Heart right ventricle (tissue), 16 donors: ENCODE measurements around the gene KIF17. TPM values are rescaled to one million over a fixed set of nuclear protein-coding genes. Genes with fewer than 3 reads are reported as not detected.

ENCODE experiments used
- ATAC-seq, 8 donors: fragments of 200-7000 bp; cut with Tn5 transposase; one replicate each; pipeline ENCODE4 v1.9.1; 2020; ENCODE audit warnings: mild to moderate bottlenecking in 8 of 8, moderate library complexity in 8 of 8, moderate number of reproducible peaks in 1 of 8
- DNase-seq, 2 donors: peaks; one replicate each; pipeline ENCODE4 v3.0.0-alpha.2; 2020
- H3K27ac ChIP-seq, 10 donors: fragments of 200-600 bp; sonication (generic) in 2 of 10; one replicate each; pipeline versions ENCODE4 v1.5.0 to v1.8.0; 2020 to 2022; ENCODE audit warnings: mild to moderate bottlenecking in 3 of 10
- H3K27me3 ChIP-seq, 7 donors: fragments of 200-600 bp; one replicate each; pipeline ENCODE4 v1.8.0; 2021 to 2022; ENCODE audit warnings: mild to moderate bottlenecking in 2 of 7
- H3K36me3 ChIP-seq, 9 donors: fragments of 200-600 bp; sonication (generic) in 1 of 9; one replicate each; pipeline versions ENCODE4 v1.5.0 to v1.8.0; 2020 to 2022; ENCODE audit warnings: mild to moderate bottlenecking in 2 of 9
- H3K4me1 ChIP-seq, 9 donors: fragments of 200-600 bp; sonication (generic) in 1 of 9; one replicate each; pipeline versions ENCODE4 v1.5.0 to v1.8.0; 2020 to 2022; ENCODE audit warnings: mild to moderate bottlenecking in 4 of 9
- H3K4me3 ChIP-seq, 10 donors: fragments of 200-600 bp; sonication (generic) in 2 of 10; one replicate each; pipeline versions ENCODE4 v1.5.0 to v1.8.0; 2020 to 2022; ENCODE audit warnings: mild to moderate bottlenecking in 7 of 10, moderate library complexity in 2 of 10
- H3K9me3 ChIP-seq, 11 donors: fragments of 200-600 bp in 10 of 11; sonication (generic) in 2 of 11; one replicate each; pipeline versions ENCODE4 v1.5.0 to v1.8.0; 2013 to 2022; ENCODE audit warnings: mild to moderate bottlenecking in 2 of 11, control low read depth in 1 of 11, moderate library complexity in 1 of 11
- WGBS, 2 donors: extraction: QIAGEN DNeasy Blood & Tissue Kit; methylation state at CpG; one replicate each; pipeline ENCODE4 v1.1.7; 2013; ENCODE audit warnings: inconsistent platforms in 1 of 2; 5-methylcytosine and 5-hydroxymethylcytosine counted together
- intact Hi-C, 10 donors: fragments of 100-400 bp; cut with DNase I; formaldehyde crosslinking; loops; one replicate each; pipeline versions ENCODE4 v1.11.1 to v1.14.2; 2022
- polyA plus RNA-seq, 2 donors: library from polyadenylated mRNA; stranded (reverse); fragments of 200-250 nt; gene quantifications; one replicate each; pipeline ENCODE4 v1.2.3, GENCODE V29; 2013
- total RNA-seq, 10 donors: library from RNA; stranded (reverse); fragmentation: NEBNext Ultra II Directional in 3 of 10; extraction: Animal tissue kit (Norgen Biotek cat#: 25700) in 3 of 10; gene quantifications; one replicate each; pipeline versions ENCODE4 v1.2.1 to v1.2.4, GENCODE V29; 2021 to 2023
- TF ChIP-seq, protein P1 (sequence below), 9 donors: fragments of 200-600 bp; sonication (generic) in 2 of 9; IDR thresholded peaks; one replicate each; pipeline versions ENCODE4 v1.5.0 to v1.8.0; 2021 to 2022; ENCODE audit warnings: antibody characterized with exemption in 9 of 9, mild to moderate bottlenecking in 5 of 9, moderate library complexity in 1 of 9
- donor health status: Arrhythmogenic right ventricular cardiomyopathy.
- donor health status: ischemic (EF 13 %, LVEDD 7.1; RV severe dilation, severe dysfunction).
- donor health status: healthy with polysubstance abuse.
- donor health status: DM: no; HTN: yes; CAD: no.
- donor health status: DM: no; HTN: no; CAD: no.
- donor health status: ischemic (EF 25% LVEDD 6.9; RV normal size, moderate dysfunction).
- donor health status: ischemic (EF 25% LVEDD 5.7; RV mildly dilated, moderate dysfunction).
- donor health status: healthy.
- donor health status: DM: yes; HTN: yes; CAD: no.
- donor health status: Ischemic cardiomyopathy.
- donor health status: ischemic (EF 35%, LVEDD 5.7; RV mildly dilated, moderate dysfunction).
- donor health status: nonischemic (EF 11% LVEDD 7.7; RV severe dilation, severe dysfunction).
- donor health status: DM: yes; HTN: yes; CAD: no.
- donor health status: PGD.
- donor health status: ischemic (EF 29% LVEDD 5.4; RV normal size, mild dysfunction).
- donor health status: nonischemic (EF 23%, LVEDD 6.1; RV moderate dilation, normal function).

KIF17 gene
- total and polyA plus RNA-seq, 12 donors = 2.7 to 7.5 (median 5.2) TPM

DNA sequence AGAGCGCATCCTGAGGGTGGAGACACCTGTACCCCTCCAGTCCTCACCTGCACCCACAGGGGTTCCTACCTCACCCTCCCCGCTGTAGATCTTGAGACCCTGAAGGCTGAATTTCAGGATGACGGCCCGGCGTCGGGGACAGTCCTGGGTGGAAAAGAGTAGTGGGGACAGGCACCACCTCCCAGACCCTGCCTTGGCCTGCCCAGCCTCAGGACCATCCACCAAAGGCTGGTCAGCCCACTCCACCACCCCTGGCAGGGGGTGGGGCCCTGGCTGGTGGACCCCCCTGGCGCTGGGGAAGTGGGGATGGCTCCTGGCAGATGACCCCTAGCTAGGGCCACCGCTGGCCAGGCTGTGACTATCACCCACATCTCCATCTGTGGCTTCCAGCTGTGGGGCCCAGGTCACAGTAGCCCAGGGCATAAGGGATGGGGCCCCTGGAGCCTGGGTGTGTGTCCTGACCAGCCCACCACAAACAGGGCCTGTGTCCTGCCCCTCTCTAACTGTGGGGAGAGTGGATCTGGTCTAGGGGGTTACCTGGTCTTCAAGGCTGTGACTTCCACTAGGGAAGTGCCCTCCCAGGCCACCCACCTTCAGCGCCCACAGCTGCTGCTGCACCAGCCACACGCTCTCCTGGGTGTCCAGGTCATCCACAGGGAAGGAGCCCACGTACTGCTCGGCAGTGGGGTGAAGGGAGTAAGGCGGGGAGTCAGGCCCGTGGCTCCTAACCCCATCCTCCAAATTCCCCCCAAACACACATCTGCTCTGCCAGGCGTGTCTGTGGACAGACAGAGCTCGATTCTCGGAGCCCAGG lies 9.3 kb upstream of the KIF17 start:
- no peak for DNase-seq
- peaks cover 0 to 44% (median 35%) of the 10 kb centered on the region in 7 donors for H3K27me3 ChIP-seq
- TF ChIP-seq, protein P1, sequence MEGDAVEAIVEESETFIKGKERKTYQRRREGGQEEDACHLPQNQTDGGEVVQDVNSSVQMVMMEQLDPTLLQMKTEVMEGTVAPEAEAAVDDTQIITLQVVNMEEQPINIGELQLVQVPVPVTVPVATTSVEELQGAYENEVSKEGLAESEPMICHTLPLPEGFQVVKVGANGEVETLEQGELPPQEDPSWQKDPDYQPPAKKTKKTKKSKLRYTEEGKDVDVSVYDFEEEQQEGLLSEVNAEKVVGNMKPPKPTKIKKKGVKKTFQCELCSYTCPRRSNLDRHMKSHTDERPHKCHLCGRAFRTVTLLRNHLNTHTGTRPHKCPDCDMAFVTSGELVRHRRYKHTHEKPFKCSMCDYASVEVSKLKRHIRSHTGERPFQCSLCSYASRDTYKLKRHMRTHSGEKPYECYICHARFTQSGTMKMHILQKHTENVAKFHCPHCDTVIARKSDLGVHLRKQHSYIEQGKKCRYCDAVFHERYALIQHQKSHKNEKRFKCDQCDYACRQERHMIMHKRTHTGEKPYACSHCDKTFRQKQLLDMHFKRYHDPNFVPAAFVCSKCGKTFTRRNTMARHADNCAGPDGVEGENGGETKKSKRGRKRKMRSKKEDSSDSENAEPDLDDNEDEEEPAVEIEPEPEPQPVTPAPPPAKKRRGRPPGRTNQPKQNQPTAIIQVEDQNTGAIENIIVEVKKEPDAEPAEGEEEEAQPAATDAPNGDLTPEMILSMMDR (IDR thresholded peaks at IDR 0.05) = no peak
- WGBS, 2 donors = 89 to 92% methylated on average over 17 of the region's 17 CpGs
- H3K4me3 ChIP-seq = no peak overlapping the region
- intact Hi-C loops = no loop called here
- H3K36me3 ChIP-seq = no peaks in the 10 kb centered on the region
- peaks cover 2 to 10% (median 7%) of the 10 kb centered on the region in 9 donors for H3K4me1 ChIP-seq
- no peaks in the 10 kb centered on the region for H3K9me3 ChIP-seq
- no peak for ATAC-seq
- H3K27ac ChIP-seq = no peak overlapping the region

GRCh38 chr1:20726118-20726911 lies 8.5 kb upstream of the KIF17 start:
- ATAC-seq = no peak
- Histone ChIP-seq H3K36me3 (no peaks in the 10 kb centered on the region), H3K27ac (no peak overlapping the region), H3K4me3 (no peak overlapping the region), H3K9me3 (no peaks in the 10 kb centered on the region), H3K4me1 (peaks cover 0 to 4% (median 1%) of the 10 kb centered on the region in 9 donors), H3K27me3 (peaks cover 0 to 36% (median 29%) of the 10 kb centered on the region in 7 donors)
- 90 to 91% methylated on average over 25 of the region's 25 CpGs for WGBS, 2 donors
- TF ChIP-seq, protein P1 (IDR thresholded peaks at IDR 0.05) = no peak
- intact Hi-C loops = no loop called here
- DNase-seq = no peak

GRCh38 chr1:20725189-20726117 lies 7.6 kb upstream of the KIF17 start:
- Histone ChIP-seq H3K4me3 (no peak overlapping the region), H3K4me1 (no peaks in the 10 kb centered on the region), H3K27me3 (peaks cover 0 to 28% (median 20%) of the 10 kb centered on the region in 7 donors), H3K36me3 (no peaks in the 10 kb centered on the region), H3K9me3 (no peaks in the 10 kb centered on the region), H3K27ac (no peak overlapping the region)
- no peak for DNase-seq
- TF ChIP-seq, protein P1 (IDR thresholded peaks at IDR 0.05) = no peak
- WGBS, 2 donors = 77 to 78% methylated on average over 29 of the region's 29 CpGs
- ATAC-seq = no peak
- intact Hi-C loops = no loop called here
